Ascending aorta (tissue), 2 donors: ENCODE data around the gene S100PBP. TPM values are rescaled to one million over a fixed set of nuclear protein-coding genes. Genes with fewer than 3 reads are reported as not detected.

Experiments
- DNase-seq, 2 donors: peaks; one replicate each; pipeline ENCODE4 v3.0.0-alpha.2; 2019; ENCODE audit warnings: low spot score in 2 of 2
- H3K27ac ChIP-seq, 2 donors: fragments of 200-600 bp; sonication (generic); one replicate each; pipeline ENCODE4 v1.5.1; 2016 to 2017; ENCODE audit warnings: mild to moderate bottlenecking in 1 of 2
- H3K27me3 ChIP-seq: fragments of 200-600 bp; sonication (generic); one replicate; pipeline ENCODE4 v1.5.1; 2017
- H3K36me3 ChIP-seq, 2 donors: fragments of 200-600 bp; sonication (generic); one replicate each; pipeline ENCODE4 v1.5.1; 2016
- H3K4me1 ChIP-seq, 2 donors: fragments of 200-600 bp; sonication (generic); one replicate each; pipeline ENCODE4 v1.5.1; 2016 to 2017; ENCODE audit warnings: mild to moderate bottlenecking in 1 of 2
- H3K4me3 ChIP-seq, 2 donors: fragments of 200-600 bp; sonication (generic); one replicate each; pipeline ENCODE4 v1.5.1; 2016 to 2017; ENCODE audit warnings: mild to moderate bottlenecking in 1 of 2
- H3K9me3 ChIP-seq, 2 donors: fragments of 200-600 bp; sonication (generic); one replicate each; pipeline ENCODE4 v1.5.1; 2016
- CTCF ChIP-seq, 3 experiments: fragments of 200-600 bp in 2 of 3; fragments of 450-650 bp in 1 of 3; sonication (generic) in 2 of 3; IDR thresholded peaks; one replicate each; pipeline ENCODE4 v1.5.1; 2016 to 2019; ENCODE audit warnings: antibody characterized with exemption in 3 of 3, mild to moderate bottlenecking in 1 of 3, moderate library complexity in 1 of 3
- intact Hi-C: fragments of 100-400 bp; cut with DNase I; formaldehyde crosslinking; loops from one replicate; pipeline ENCODE4 v1.15.1; 2023
- total RNA-seq: library from RNA; depleted of rRNA; stranded (reverse); fragments of >200 nt; gene quantifications from one replicate; pipeline ENCODE4 v1.1.0, GENCODE V29; 2016

The S100PBP gene
- total RNA-seq, 1 donor from 2014 or later, result 1.6 TPM

- DNase-seq, result peak in 1 of 2 donors; percentile 24
- no peak for TF ChIP-seq CTCF (IDR thresholded peaks at IDR 0.05)
- H3K27me3 ChIP-seq, result no peaks in the 10 kb centered on the region
- no peaks in the 10 kb centered on the region for H3K9me3 ChIP-seq
- peak overlapping the region; percentile 67 to 83 for H3K27ac ChIP-seq
- H3K36me3 ChIP-seq, result peaks cover 0 to 2% of the 10 kb centered on the region in 2 donors
- no peak overlapping the region for H3K4me3 ChIP-seq
- H3K4me1 ChIP-seq, result peaks cover 20 to 50% of the 10 kb centered on the region in 2 donors
- intact Hi-C loops, result no loop called here
Observed at GRCh38 chr1:32863218-32863880, 45.9 kb downstream of the S100PBP start.

GRCh38 chr1:32863881-32864245 lies 46.4 kb downstream of the S100PBP start:
- DNase-seq, result peak in 1 of 2 donors; percentile 57
- no peaks in the 10 kb centered on the region for H3K27me3 ChIP-seq
- H3K4me1 ChIP-seq, result peaks cover 20 to 50% of the 10 kb centered on the region in 2 donors
- H3K4me3 ChIP-seq, result no peak overlapping the region
- TF ChIP-seq CTCF (IDR thresholded peaks at IDR 0.05), result no peak
- no peaks in the 10 kb centered on the region for H3K36me3 ChIP-seq
- H3K9me3 ChIP-seq, result no peaks in the 10 kb centered on the region
- intact Hi-C loops, result no loop called here
- peak overlapping the region; percentile 67 to 83 for H3K27ac ChIP-seq

- Histone ChIP-seq H3K27ac (peak overlapping the region; percentile 67 to 83), H3K27me3 (no peaks in the 10 kb centered on the region), H3K4me3 (no peak overlapping the region), H3K4me1 (peaks cover 20 to 50% of the 10 kb centered on the region in 2 donors), H3K36me3 (no peaks in the 10 kb centered on the region), H3K9me3 (no peaks in the 10 kb centered on the region)
- TF ChIP-seq CTCF (IDR thresholded peaks at IDR 0.05), result no peak
- intact Hi-C loops, result no loop called here
- DNase-seq, result peak in 1 of 2 donors; percentile 65
Observed at GRCh38 chr1:32864375-32865019, 47.0 kb downstream of the S100PBP start.

GRCh38 chr1:32865639-32866405 lies 48.4 kb downstream of the S100PBP start:
- intact Hi-C loops, result no loop called here
- no peak for DNase-seq
- TF ChIP-seq CTCF (IDR thresholded peaks at IDR 0.05), result no peak
- Histone ChIP-seq H3K4me3 (no peak overlapping the region), H3K27ac (peak overlapping the region; percentile 67 to 83), H3K9me3 (no peaks in the 10 kb centered on the region), H3K36me3 (no peaks in the 10 kb centered on the region), H3K27me3 (no peaks in the 10 kb centered on the region), H3K4me1 (peaks cover 20 to 52% of the 10 kb centered on the region in 2 donors)

- TF ChIP-seq CTCF (IDR thresholded peaks at IDR 0.05), result no peak
- H3K4me3 ChIP-seq, result no peak overlapping the region
- no peaks in the 10 kb centered on the region for H3K9me3 ChIP-seq
- intact Hi-C loops, result no loop called here
- H3K27ac ChIP-seq, result peak overlapping the region; percentile 17 to 83
- no peaks in the 10 kb centered on the region for H3K27me3 ChIP-seq
- peak in 1 of 2 donors; percentile 28 for DNase-seq
- H3K36me3 ChIP-seq, result no peaks in the 10 kb centered on the region
- H3K4me1 ChIP-seq, result peaks cover 12 to 44% of the 10 kb centered on the region in 2 donors
Observed at GRCh38 chr1:32867151-32867550, 49.7 kb downstream of the S100PBP start.
